ENCODE data around the gene EHBP1.

EHBP1 gene

DNA sequence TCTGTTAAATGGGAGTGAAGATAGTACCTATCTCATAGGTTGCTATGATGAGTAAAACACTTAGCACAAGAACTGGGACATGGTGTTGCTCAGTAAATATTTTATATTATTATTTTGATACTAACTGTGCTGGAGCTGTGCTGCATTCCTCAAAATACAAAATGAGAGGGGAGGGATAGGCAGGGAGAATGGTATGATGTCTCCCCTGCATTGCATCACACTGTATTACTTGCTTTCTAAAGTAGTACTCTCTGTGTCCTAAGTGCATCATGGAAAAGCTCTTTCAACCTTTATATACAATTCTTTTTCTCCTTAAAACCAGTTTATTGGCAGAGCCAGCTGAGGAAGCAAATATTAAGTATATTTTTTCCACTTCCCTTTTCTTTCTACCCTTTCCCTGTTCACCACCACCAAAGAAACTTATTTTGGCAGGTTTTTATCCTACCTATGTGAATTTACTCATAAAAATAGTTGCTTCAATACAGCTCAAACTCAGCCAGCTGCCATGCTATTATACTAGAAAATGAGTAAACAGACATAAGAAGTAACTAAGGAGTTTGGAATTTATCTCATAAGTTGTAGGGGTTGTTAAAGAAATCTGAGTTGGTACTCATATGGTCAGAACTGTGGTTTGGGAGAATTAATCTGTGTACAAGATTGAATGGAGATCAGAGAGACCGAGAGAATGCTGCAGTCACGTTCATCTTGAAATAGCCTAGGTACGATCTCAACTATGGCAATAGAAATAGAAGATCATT is 60.3 kb downstream of the EHBP1 start (continued):
- TF ChIP-seq, protein P1, sequence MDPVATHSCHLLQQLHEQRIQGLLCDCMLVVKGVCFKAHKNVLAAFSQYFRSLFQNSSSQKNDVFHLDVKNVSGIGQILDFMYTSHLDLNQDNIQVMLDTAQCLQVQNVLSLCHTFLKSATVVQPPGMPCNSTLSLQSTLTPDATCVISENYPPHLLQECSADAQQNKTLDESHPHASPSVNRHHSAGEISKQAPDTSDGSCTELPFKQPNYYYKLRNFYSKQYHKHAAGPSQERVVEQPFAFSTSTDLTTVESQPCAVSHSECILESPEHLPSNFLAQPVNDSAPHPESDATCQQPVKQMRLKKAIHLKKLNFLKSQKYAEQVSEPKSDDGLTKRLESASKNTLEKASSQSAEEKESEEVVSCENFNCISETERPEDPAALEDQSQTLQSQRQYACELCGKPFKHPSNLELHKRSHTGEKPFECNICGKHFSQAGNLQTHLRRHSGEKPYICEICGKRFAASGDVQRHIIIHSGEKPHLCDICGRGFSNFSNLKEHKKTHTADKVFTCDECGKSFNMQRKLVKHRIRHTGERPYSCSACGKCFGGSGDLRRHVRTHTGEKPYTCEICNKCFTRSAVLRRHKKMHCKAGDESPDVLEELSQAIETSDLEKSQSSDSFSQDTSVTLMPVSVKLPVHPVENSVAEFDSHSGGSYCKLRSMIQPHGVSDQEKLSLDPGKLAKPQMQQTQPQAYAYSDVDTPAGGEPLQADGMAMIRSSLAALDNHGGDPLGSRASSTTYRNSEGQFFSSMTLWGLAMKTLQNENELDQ (tag by site-specific recombination; IDR thresholded peaks at IDR 0.05; ENCODE audit: low read depth) = no peak
- TF ChIP-seq ZSCAN18 (tag by site-specific recombination; IDR thresholded peaks at IDR 0.05) (no peak), ZNF561 (tag by site-specific recombination; IDR thresholded peaks at IDR 0.05; ENCODE audit: borderline replicate concordance) (no peak), YY1 (tag by site-specific recombination; IDR thresholded peaks at IDR 0.05) (no peak), SALL2 (tag by site-specific recombination; IDR thresholded peaks at IDR 0.05; ENCODE audit: borderline replicate concordance) (no peak)
- TF ChIP-seq, protein P2, sequence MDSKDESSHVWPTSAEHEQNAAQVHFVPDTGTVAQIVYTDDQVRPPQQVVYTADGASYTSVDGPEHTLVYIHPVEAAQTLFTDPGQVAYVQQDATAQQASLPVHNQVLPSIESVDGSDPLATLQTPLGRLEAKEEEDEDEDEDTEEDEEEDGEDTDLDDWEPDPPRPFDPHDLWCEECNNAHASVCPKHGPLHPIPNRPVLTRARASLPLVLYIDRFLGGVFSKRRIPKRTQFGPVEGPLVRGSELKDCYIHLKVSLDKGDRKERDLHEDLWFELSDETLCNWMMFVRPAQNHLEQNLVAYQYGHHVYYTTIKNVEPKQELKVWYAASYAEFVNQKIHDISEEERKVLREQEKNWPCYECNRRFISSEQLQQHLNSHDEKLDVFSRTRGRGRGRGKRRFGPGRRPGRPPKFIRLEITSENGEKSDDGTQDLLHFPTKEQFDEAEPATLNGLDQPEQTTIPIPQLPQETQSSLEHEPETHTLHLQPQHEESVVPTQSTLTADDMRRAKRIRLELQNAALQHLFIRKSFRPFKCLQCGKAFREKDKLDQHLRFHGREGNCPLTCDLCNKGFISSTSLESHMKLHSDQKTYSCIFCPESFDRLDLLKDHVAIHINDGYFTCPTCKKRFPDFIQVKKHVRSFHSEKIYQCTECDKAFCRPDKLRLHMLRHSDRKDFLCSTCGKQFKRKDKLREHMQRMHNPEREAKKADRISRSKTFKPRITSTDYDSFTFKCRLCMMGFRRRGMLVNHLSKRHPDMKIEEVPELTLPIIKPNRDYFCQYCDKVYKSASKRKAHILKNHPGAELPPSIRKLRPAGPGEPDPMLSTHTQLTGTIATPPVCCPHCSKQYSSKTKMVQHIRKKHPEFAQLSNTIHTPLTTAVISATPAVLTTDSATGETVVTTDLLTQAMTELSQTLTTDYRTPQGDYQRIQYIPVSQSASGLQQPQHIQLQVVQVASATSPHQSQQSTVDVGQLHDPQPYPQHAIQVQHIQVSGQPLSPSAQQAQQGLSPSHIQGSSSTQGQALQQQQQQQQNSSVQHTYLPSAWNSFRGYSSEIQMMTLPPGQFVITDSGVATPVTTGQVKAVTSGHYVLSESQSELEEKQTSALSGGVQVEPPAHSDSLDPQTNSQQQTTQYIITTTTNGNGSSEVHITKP (tag by site-specific recombination; IDR thresholded peaks at IDR 0.05) = no peak

DNA sequence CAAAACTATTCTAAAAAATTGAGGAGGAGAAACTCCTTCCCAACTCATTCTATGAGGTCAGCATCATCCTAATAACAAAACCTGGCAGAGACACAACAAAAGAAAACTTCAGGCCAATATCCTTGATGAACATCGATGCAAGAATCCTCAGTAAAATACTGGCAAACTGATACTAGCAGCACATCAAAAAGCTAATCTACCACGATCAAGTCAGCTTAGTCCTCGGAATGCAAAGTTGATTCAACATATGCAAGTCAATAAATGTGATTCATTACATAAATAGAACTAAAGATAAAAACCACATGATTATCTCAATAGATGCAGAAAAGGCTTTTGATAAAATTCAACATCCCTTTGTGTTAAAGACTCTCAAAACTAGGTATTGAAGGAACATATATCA is 63.1 kb downstream of the EHBP1 start:
- no peak for TF ChIP-seq ZNF146 (tag by site-specific recombination; IDR thresholded peaks at IDR 0.05)
- TF ChIP-seq ZIC2 (tag by site-specific recombination; IDR thresholded peaks at IDR 0.05) = no peak
- TF ChIP-seq FEZF1 (tag by site-specific recombination; IDR thresholded peaks at IDR 0.05) = no peak
- no peak for TF ChIP-seq OVOL3 (tag by site-specific recombination; IDR thresholded peaks at IDR 0.05)
- CTCF ChIA-PET = interaction anchor here (2.0 kb wide), 1 partner anchor 312 kb away, joined by 13 read pairs; no protein-coding TSS in a partner anchor

DNA sequence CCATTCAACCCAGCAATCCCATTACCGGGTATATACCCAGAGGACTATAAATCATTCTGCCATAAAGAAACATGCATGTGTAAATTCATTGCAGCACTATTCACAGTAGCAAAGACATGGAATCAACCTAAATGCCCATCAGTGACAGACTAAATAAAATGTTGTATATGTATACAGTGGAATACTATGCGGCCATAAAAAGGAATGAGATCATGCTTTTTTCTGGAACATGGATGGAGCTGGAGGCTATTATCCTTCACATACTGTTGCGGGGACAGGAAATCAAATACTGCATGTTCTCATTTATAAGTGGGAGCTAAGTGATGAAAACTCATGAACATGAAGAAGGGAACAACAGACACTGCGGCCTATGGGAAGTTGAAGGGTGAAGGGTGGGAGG is 65.1 kb downstream of the EHBP1 start:
- Histone ChIP-seq H3K4me3 (ENCODE audit: low read depth, low read length) (no peak overlapping the region), H3K36me3 (ENCODE audit: control insufficient read depth in 2 of 2, insufficient read depth in 1 of 2, low read length in 2 of 2) (no peaks in the 10 kb centered on the region; a peak in 1 of 3 replicates), H3K9me3 (ENCODE audit: control insufficient read depth, insufficient read depth, low read depth, low read length) (no peaks in the 10 kb centered on the region), H3K4me1 (ENCODE audit: control insufficient read depth, insufficient read depth, low read length) (no peaks in the 10 kb centered on the region), H3K27ac (ENCODE audit: extremely low read depth, low read depth, low read length) (no peak overlapping the region)
- ChIA-PET POLR2A (no interaction called here), CTCF (interaction anchor here (1.1 kb wide), 1 partner anchor 314 kb away, joined by 10 read pairs; no protein-coding TSS in a partner anchor)
- TF ChIP-seq ZBTB8A (tag by site-specific recombination; IDR thresholded peaks at IDR 0.05) = no peak
- TF ChIP-seq ZNF146 (tag by site-specific recombination; IDR thresholded peaks at IDR 0.05) = peak; percentile 56; the same call in 1 of the 2 replicates
- TF ChIP-seq GLI4 (tag by site-specific recombination; IDR thresholded peaks at IDR 0.05) = no peak
- TF ChIP-seq, protein P2 (tag by site-specific recombination; IDR thresholded peaks at IDR 0.05) = no peak
- TF ChIP-seq ZNF560 (tag by site-specific recombination; IDR thresholded peaks at IDR 0.05; ENCODE audit: borderline replicate concordance) = no peak
- TF ChIP-seq ZNF660 (tag by site-specific recombination; IDR thresholded peaks at IDR 0.05) = no peak
- TF ChIP-seq ZNF624 (tag by site-specific recombination; IDR thresholded peaks at IDR 0.05) = no peak

More for the DNA sequence above, 63.1 kb downstream of the EHBP1 start:
- Histone ChIP-seq H3K9me3 (ENCODE audit: control insufficient read depth, insufficient read depth, low read depth, low read length) (no peaks in the 10 kb centered on the region), H3K27ac (ENCODE audit: extremely low read depth, low read depth, low read length) (no peak overlapping the region), H3K36me3 (ENCODE audit: control insufficient read depth in 2 of 2, insufficient read depth in 1 of 2, low read length in 2 of 2) (no peaks in the 10 kb centered on the region; a peak in 1 of 3 replicates), H3K4me1 (ENCODE audit: control insufficient read depth, insufficient read depth, low read length) (no peaks in the 10 kb centered on the region), H3K4me3 (ENCODE audit: low read depth, low read length) (no peak overlapping the region)
- POLR2A ChIA-PET = no interaction called here
